HG03025 (cell line): ENCODE data around the gene PCDHGA1.
"Not testable (repeated sequence)": the region's sequence is repeated elsewhere in the genome, so short reads cannot be mapped to it uniquely, and the experiment has no call there.

Experiments used
- ATAC-seq: cut with Tn5 transposase; IDR thresholded peaks from one replicate; pipeline ENCODE4 v1.9.1; 2021; ENCODE audit warnings: mild to moderate bottlenecking, moderate library complexity; ENCODE audit not compliant: unreplicated experiment, low FRiP score

The PCDHGA1 gene

DNA sequence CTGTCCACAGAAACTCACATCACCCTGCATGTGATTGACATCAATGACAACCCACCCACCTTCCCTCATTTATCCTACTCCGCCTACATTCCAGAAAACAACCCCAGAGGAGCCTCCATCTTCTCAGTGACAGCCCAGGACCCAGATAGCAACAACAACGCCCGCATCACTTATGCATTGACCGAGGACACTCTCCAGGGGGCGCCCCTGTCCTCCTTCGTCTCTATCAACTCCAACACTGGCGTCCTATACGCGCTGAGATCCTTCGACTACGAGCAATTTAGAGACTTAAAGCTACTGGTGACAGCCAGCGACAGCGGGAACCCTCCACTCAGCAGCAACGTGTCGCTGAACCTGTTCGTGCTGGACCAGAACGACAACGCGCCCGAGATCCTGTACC is 15.0 kb downstream of the PCDHGA1 start:
- no peak for ATAC-seq

DNA sequence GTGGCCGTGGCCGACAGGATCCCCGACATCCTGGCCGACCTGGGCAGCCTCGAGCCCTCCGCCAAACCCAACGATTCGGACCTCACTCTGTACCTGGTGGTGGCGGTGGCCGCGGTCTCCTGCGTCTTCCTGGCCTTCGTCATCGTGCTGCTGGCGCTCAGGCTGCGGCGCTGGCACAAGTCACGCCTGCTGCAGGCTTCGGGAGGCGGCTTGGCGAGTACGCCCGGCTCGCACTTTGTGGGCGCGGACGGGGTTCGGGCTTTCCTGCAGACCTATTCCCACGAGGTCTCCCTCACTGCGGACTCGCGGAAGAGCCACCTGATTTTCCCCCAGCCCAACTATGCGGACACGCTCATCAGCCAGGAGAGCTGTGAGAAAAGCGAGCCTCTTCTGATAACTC is 15.7 kb downstream of the PCDHGA1 start:
- not testable (repeated sequence) for ATAC-seq

- ATAC-seq = no peak
Measured at GRCh38 chr5:141349917-141350619, 19.8 kb downstream of the PCDHGA1 start, which contains the start of gene PCDHGB1. Gene PCDHGB1 (plus strand): TSS chr5:141350099. CDS start chr5:141350261, 162 bp downstream.

- no peak for ATAC-seq
Measured at GRCh38 chr5:141351591-141351990, 21.3 kb downstream of the PCDHGA1 start.

- ATAC-seq = no peak
Measured at GRCh38 chr5:141354900-141355469, 24.7 kb downstream of the PCDHGA1 start, which contains the start of gene PCDHGA4. Gene PCDHGA4 (plus strand): TSS chr5:141355021. CDS start chr5:141355108, 87 bp downstream.

DNA sequence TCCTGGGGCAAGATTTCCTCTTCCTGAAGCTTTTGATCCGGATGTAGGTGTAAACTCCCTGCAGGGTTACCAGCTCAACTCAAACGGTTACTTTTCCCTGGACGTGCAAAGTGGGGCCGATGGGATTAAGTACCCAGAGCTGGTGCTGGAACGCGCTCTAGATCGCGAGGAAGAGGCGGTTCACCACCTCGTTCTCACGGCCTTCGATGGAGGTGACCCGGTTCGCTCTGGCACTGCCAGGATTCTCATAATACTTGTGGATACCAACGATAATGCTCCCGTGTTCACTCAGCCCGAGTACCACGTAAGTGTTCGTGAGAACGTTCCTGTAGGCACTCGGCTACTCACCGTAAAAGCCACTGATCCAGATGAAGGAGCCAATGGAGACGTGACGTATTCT is 25.3 kb downstream of the PCDHGA1 start:
- no peak for ATAC-seq

- no peak for ATAC-seq
Measured at GRCh38 chr5:141356133-141356532, 25.8 kb downstream of the PCDHGA1 start.

DNA sequence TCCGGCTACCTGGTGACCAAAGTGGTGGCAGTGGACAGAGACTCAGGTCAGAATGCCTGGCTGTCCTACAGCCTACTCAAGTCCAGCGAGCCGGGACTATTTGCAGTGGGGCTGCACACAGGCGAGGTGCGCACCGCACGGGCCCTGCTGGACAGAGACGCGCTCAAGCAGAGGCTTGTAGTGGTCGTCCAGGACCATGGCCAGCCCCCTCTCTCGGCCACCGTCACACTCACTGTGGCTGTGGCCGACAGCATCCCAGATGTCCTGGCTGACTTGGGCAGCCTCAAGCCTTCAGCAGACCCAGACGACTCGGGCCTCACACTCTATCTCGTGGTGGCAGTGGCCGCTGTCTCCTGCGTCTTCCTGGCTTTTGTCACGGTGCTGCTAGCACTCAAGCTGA is 26.6 kb downstream of the PCDHGA1 start:
- ATAC-seq = no peak

DNA sequence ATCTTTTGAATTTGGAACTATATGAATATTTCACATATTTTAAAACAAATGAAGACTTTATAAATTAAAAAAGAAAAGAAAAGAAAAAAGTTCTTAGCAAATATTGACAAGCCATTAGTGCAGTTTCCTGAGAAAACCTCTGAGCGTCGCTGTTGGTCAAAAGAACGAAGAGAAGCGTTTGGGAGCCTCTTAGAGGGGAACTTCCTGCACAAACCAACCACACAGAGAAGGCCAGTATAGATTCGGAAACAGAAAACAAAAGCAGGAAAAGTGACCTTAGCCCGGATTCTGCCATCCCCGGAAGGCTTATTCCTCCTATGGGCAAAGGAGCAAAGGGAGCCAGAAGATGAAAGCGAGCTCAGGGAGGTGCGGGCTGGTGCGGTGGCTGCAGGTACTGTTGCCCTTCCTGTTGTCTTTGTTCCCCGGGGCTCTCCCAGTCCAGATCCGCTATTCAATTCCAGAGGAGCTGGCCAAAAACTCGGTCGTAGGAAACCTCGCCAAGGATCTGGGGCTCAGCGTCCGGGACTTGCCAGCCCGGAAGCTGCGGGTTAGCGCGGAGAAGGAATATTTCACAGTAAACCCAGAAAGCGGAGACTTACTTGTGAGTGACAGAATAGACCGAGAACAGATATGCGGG is 29.6 kb downstream of the PCDHGA1 start, which contains the start of gene PCDHGB2:
PCDHGB2 (plus strand) TSS at position 205 of the 637 bp plus-strand sequence; CDS start at position 347, 142 bp downstream.
- no peak for ATAC-seq

DNA sequence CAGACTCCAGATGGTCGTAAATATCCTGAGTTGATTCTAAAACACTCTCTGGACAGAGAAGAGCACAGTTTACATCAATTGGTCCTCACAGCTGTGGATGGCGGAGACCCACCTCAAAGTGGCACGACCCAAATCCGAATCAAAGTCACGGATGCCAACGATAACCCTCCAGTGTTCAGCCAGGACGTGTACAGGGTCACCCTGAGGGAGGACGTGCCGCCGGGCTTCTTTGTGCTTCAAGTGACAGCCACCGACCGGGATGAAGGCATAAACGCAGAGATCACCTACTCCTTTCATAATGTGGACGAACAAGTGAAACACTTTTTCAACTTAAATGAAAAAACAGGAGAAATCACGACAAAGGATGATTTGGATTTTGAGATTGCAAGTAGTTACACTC is 30.4 kb downstream of the PCDHGA1 start:
- no peak for ATAC-seq

DNA sequence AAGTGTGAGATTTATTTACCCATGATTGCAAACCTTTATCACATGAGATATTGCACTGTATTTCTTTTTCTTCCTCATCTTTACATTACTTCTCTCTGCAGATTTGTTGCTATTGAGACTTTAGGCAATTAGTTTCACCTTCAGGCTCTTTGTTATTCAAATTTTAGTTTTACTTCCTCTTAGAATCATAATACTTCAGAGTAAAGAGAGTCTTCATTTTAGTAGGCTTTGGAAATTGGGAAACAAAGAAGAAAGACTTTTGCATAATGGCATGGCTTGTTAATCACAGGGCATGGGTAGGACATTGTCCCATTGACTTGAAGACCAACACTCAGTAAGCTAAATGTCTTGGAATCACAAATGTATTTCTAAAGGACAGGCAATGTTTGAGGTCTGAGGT is 32.4 kb downstream of the PCDHGA1 start:
- ATAC-seq = no peak

DNA sequence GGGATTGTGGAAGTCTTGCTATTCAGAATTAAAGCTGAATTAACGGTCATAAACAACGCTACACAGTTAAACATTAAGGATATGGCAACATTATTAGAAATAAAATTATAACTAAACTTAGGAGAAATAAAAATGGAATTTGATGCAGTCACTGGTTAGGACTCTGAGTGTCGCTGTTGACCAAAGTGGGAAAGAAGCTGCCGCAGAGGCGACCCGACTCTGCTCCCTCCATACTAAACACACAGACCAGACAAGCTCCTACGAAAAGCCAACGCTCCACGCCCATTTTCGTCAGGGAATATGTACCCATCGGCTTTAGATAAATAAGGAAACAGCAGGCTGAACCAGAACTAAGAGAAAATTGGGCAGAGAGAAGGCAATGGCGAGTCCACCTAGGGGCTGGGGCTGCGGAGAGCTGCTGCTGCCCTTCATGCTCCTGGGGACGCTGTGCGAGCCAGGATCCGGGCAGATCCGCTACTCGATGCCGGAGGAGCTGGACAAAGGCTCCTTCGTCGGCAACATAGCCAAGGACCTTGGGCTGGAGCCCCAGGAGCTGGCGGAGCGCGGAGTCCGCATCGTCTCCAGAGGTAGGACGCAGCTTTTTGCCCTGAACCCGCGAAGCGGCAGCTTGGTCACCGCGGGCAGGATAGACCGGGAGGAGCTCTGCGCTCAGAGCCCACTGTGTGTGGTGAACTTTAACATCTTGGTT is 33.8 kb downstream of the PCDHGA1 start, which contains the start of gene PCDHGA5:
PCDHGA5 (plus strand) TSS at position 211 of the 709 bp plus-strand sequence; CDS start at position 380, 169 bp downstream.
- ATAC-seq = no peak

GRCh38 chr5:141366016-141366896 is 35.9 kb downstream of the PCDHGA1 start:
- no peak for ATAC-seq

GRCh38 chr5:141369994-141370848 is 39.9 kb downstream of the PCDHGA1 start, which contains the start of gene PCDHGB3:
Gene PCDHGB3 (plus strand): TSS chr5:141370242. CDS start chr5:141370395, 153 bp downstream.
- ATAC-seq = peak; percentile 99

DNA sequence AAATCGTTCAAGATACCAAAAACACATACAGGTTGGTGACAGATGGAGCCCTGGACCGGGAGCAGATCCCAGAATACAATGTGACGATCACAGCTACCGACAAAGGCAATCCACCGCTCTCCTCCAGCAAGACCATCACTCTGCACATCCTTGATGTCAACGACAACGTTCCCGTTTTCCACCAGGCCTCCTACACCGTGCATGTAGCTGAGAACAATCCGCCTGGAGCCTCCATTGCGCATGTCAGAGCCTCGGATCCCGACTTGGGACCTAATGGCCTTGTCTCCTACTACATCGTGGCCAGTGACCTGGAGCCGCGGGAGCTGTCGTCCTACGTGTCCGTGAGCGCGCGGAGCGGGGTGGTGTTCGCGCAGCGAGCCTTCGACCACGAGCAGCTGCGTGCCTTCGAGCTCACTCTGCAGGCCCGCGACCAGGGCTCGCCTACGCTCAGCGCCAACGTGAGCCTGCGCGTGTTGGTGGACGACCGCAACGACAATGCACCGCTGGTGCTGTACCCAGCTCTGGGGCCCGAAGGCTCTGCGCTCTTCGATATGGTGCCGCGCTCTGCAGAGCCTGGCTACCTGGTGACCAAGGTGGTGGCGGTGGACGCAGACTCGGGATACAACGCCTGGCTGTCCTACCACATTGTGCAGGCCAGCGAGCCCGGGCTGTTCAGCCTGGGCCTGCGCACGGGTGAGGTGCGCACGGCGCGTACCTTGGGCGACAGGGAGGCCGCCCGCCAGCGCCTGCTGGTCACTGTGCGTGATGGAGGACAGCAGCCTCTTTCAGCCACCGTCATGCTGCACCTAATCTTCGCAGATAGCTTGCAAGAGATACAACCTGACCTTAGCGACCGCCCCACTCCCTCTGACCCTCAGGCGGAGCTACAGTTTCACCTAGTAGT is 41.5 kb downstream of the PCDHGA1 start:
- ATAC-seq = no peak

DNA sequence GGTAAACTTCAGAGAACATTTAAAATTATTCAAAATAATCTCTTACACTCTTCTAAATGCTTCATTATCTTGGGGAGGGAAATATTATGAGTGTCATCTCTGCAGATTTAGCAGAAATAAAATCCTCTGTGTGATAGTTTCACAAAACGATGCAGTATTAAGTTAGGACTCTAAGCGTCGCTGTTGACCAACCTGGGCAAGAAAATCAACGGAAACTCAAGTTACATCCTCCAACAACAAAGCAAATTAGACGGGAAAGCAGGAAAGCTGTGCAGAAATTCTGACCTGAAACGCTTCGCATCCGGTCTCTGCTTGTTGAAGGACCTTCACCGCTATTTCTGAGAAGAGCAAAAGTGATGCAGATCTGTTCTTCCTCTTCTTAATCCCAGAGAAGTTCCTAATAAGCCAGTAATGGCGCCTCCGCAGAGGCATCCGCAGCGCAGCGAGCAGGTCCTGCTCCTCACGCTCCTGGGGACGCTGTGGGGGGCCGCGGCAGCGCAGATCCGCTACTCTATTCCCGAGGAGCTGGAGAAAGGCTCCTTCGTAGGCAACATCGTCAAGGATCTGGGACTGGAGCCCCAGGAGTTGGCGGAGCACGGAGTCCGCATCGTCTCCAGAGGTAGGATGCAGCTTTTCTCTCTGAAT is 43.5 kb downstream of the PCDHGA1 start, which contains the start of gene PCDHGA6:
PCDHGA6 (plus strand) TSS at position 219 of the 645 bp plus-strand sequence; CDS start at position 412, 193 bp downstream.
- ATAC-seq = no peak

- ATAC-seq = no peak
Measured at GRCh38 chr5:141374627-141375026, 44.3 kb downstream of the PCDHGA1 start.
